CD14-positive monocyte (primary cell): Measurements from ENCODE around the gene SNRPA1. TPM values are rescaled to one million over a fixed set of nuclear protein-coding genes. Genes with fewer than 3 reads are reported as not detected.
A peak's percentile ranks its signal among the peaks of the same experiment; 100 is the strongest.

ENCODE experiments used
- DNase-seq, 3 donors: peaks; one replicate each; pipeline ENCODE4 v3.0.0-alpha.2; 2011 to 2022
- H2AFZ ChIP-seq: 2 replicates; pipeline ENCODE4 v1.6.0; 2012; ENCODE audit warnings: mild to moderate bottlenecking, low read depth, low read length, inconsistent platforms; ENCODE audit not compliant: insufficient read depth, poor library complexity, severe bottlenecking
- H3K27ac ChIP-seq, 2 donors: 1 replicate in 1 of 2; 2 replicates in 1 of 2; pipeline ENCODE4 v1.5.1; 2012 to 2013; ENCODE audit warnings: low read length in 2 of 2, control low read depth in 1 of 2, inconsistent platforms in 1 of 2, low read depth in 1 of 2, mild to moderate bottlenecking in 1 of 2
- H3K27me3 ChIP-seq, 2 donors: one replicate each; pipeline versions ENCODE4 v1.6.0 to v1.6.1; 2011 to 2013; ENCODE audit warnings: low read length in 2 of 2; ENCODE audit not compliant: control insufficient read depth in 2 of 2, insufficient read depth in 2 of 2
- H3K36me3 ChIP-seq, 2 donors: replicated peaks in 1 of 2; 1 replicate in 1 of 2; 2 replicates in 1 of 2; pipeline versions ENCODE4 v1.5.1 to v1.6.1; 2012 to 2013; ENCODE audit warnings: low read length in 2 of 2, control low read depth in 1 of 2, inconsistent platforms in 1 of 2, mild to moderate bottlenecking in 1 of 2; ENCODE audit not compliant: insufficient read depth in 2 of 2, control insufficient read depth in 1 of 2
- H3K4me1 ChIP-seq, 2 donors: 1 replicate in 1 of 2; 2 replicates in 1 of 2; pipeline versions ENCODE4 v1.5.1 to v1.6.1; 2012 to 2013; ENCODE audit warnings: low read length in 2 of 2, control low read depth in 1 of 2, inconsistent platforms in 1 of 2, mild to moderate bottlenecking in 1 of 2, moderate library complexity in 1 of 2; ENCODE audit not compliant: insufficient read depth in 2 of 2, control insufficient read depth in 1 of 2
- H3K4me2 ChIP-seq: replicated peaks from 2 replicates; pipeline ENCODE3; 2012; ENCODE audit warnings: low read length, moderate library complexity, mild to moderate bottlenecking; ENCODE audit not compliant: poor library complexity, severe bottlenecking; ENCODE audit errors: extremely low read depth
- H3K4me3 ChIP-seq, 3 experiments: fragments of 200-600 bp in 1 of 3; sonication (generic) in 1 of 3; replicated peaks in 1 of 3; 1 replicate in 2 of 3; 2 replicates in 1 of 3; pipeline ENCODE4 v1.5.1; 2011 to 2013; ENCODE audit warnings: low read length in 3 of 3, mild to moderate bottlenecking in 3 of 3, control low read depth in 2 of 3, low read depth in 2 of 3, inconsistent platforms in 1 of 3, moderate library complexity in 1 of 3
- H3K79me2 ChIP-seq: 2 replicates; pipeline ENCODE4 v1.6.0; 2012; ENCODE audit warnings: mild to moderate bottlenecking, control low read depth, inconsistent platforms, low read length, moderate library complexity; ENCODE audit not compliant: insufficient read depth
- H3K9ac ChIP-seq: 2 replicates; pipeline ENCODE4 v1.6.0; 2017; ENCODE audit warnings: low read length, mild to moderate bottlenecking; ENCODE audit not compliant: insufficient read depth, poor library complexity, severe bottlenecking
- H3K9me3 ChIP-seq, 2 donors: replicated peaks in 1 of 2; 1 replicate in 1 of 2; 2 replicates in 1 of 2; pipeline versions ENCODE4 v1.5.1 to v1.6.1; 2012 to 2013; ENCODE audit warnings: low read length in 2 of 2, control low read depth in 1 of 2; ENCODE audit not compliant: control insufficient read depth in 1 of 2, insufficient read depth in 1 of 2
- H4K20me1 ChIP-seq: 2 replicates; pipeline ENCODE4 v1.6.0; 2012; ENCODE audit warnings: mild to moderate bottlenecking, low read length, control low read depth, moderate library complexity; ENCODE audit not compliant: insufficient read depth
- H3K27ac Mint-ChIP-seq, 7 donors: one replicate each; pipeline ENCODE4 v1.8.0; 2020; ENCODE audit warnings: mild to moderate bottlenecking in 7 of 7, mixed read lengths in 7 of 7, moderate library complexity in 6 of 7, inconsistent platforms in 2 of 7
- H3K27me3 Mint-ChIP-seq, 3 donors: one replicate each; pipeline ENCODE4 v1.8.0; 2021 to 2022; ENCODE audit warnings: low read depth in 3 of 3, mild to moderate bottlenecking in 3 of 3, mixed read lengths in 3 of 3, moderate library complexity in 3 of 3, inconsistent platforms in 1 of 3
- H3K36me3 Mint-ChIP-seq, 2 donors: one replicate each; pipeline ENCODE4 v1.8.0; 2020; ENCODE audit warnings: mixed read lengths in 2 of 2, inconsistent platforms in 1 of 2, mild to moderate bottlenecking in 1 of 2
- H3K4me1 Mint-ChIP-seq: one replicate; pipeline ENCODE4 v1.8.0; 2020; ENCODE audit warnings: mild to moderate bottlenecking, mixed read lengths
- H3K4me3 Mint-ChIP-seq, 2 donors: one replicate each; pipeline ENCODE4 v1.8.0; 2020; ENCODE audit warnings: mild to moderate bottlenecking in 2 of 2, mixed read lengths in 2 of 2, moderate library complexity in 1 of 2
- H3K9me3 Mint-ChIP-seq, 7 donors: one replicate each; pipeline ENCODE4 v1.8.0; 2020 to 2022; ENCODE audit warnings: mixed read lengths in 7 of 7, mild to moderate bottlenecking in 6 of 7, moderate library complexity in 6 of 7, inconsistent platforms in 2 of 7
- CTCF ChIP-seq: fragments of 200-600 bp; IDR thresholded peaks from one replicate; pipeline ENCODE4 v1.8.0; 2022; ENCODE audit warnings: antibody characterized with exemption, mild to moderate bottlenecking
- WGBS: methylation state at CpG from one replicate; pipeline ENCODE4 v1.1.5; 2013; ENCODE audit warnings: missing lambda C conversion rate; ENCODE audit not compliant: insufficient coverage; 5-methylcytosine and 5-hydroxymethylcytosine counted together
- intact Hi-C, 2 donors: fragments of 100-400 bp; cut with micrococcal nuclease; formaldehyde crosslinking; loops; one replicate each; pipeline versions ENCODE4 v1.15.0 to v1.15.1; 2023
- polyA plus RNA-seq, 3 donors: library from polyadenylated mRNA; depleted of rRNA in 1 of 3; unstranded in 2 of 3; stranded (reverse) in 1 of 3; fragments of 300-500 nt in 2 of 3; fragments of >200 nt in 1 of 3; fragmentation: Illumina TruSeq in 2 of 3; gene quantifications; 1 replicate in 2 of 3; 2 replicates in 1 of 3; pipeline ENCODE4 v1.2.3, GENCODE V29; 2012 to 2021

The SNRPA1 gene
- polyA plus RNA-seq, 3 donors = 23.8 to 65.5 (median 35.4) TPM

GRCh38 chr15:101314336-101315125, 19.5 kb upstream of the SNRPA1 start:
- intact Hi-C loops = no loop called here
- H3K27ac ChIP-seq = no peak overlapping the region
- no peaks in the 10 kb centered on the region for H3K9me3 ChIP-seq
- H3K27me3 ChIP-seq = peaks cover 0 to 11% of the 10 kb centered on the region in 2 donors
- H4K20me1 ChIP-seq = no peaks in the 10 kb centered on the region
- DNase-seq = no peak
- no peak for TF ChIP-seq CTCF
- no peak overlapping the region for H3K9ac ChIP-seq
- no peak overlapping the region for H3K4me3 ChIP-seq
- no peaks in the 10 kb centered on the region for H3K36me3 ChIP-seq
- Mint-ChIP-seq H3K9me3 (peaks cover 0 to 2% (median 0%) of the 10 kb centered on the region in 7 donors), H3K4me1 (no peaks in the 10 kb centered on the region), H3K36me3 (no peaks in the 10 kb centered on the region), H3K4me3 (no peak overlapping the region), H3K27me3 (peaks cover 22 to 29% (median 24%) of the 10 kb centered on the region in 3 donors), H3K27ac (peak overlapping the region in 1 of 7 donors; percentile 51)
- H2AFZ ChIP-seq = no peak overlapping the region
- no peaks in the 10 kb centered on the region for H3K4me1 ChIP-seq
- H3K4me2 ChIP-seq = no peak overlapping the region
- WGBS = 94% methylated on average over 11 of the region's 19 CpGs
- H3K79me2 ChIP-seq = no peaks in the 10 kb centered on the region

GRCh38 chr15:101313041-101313761, 18.2 kb upstream of the SNRPA1 start:
- Mint-ChIP-seq H3K27ac (peak overlapping the region in 1 of 7 donors; percentile 68), H3K9me3 (no peaks in the 10 kb centered on the region), H3K4me1 (no peaks in the 10 kb centered on the region), H3K27me3 (peaks cover 17 to 19% (median 18%) of the 10 kb centered on the region in 3 donors), H3K36me3 (no peaks in the 10 kb centered on the region), H3K4me3 (no peak overlapping the region)
- no peaks in the 10 kb centered on the region for H4K20me1 ChIP-seq
- intact Hi-C loops = no loop called here
- H3K79me2 ChIP-seq = no peaks in the 10 kb centered on the region
- H3K4me2 ChIP-seq = no peak overlapping the region
- H3K9ac ChIP-seq = no peak overlapping the region
- WGBS = 93% methylated on average over 21 of the region's 21 CpGs
- DNase-seq = no peak
- no peaks in the 10 kb centered on the region for H3K4me1 ChIP-seq
- H3K36me3 ChIP-seq = no peaks in the 10 kb centered on the region
- TF ChIP-seq CTCF = no peak
- H3K4me3 ChIP-seq = no peak overlapping the region
- no peak overlapping the region for H2AFZ ChIP-seq
- H3K27me3 ChIP-seq = peaks cover 0 to 5% of the 10 kb centered on the region in 2 donors
- no peaks in the 10 kb centered on the region for H3K9me3 ChIP-seq
- no peak overlapping the region for H3K27ac ChIP-seq
